Fibroblast of lung (primary cell): ENCODE measurements around the gene GIMAP7. TPM values are rescaled to one million over a fixed set of nuclear protein-coding genes. Genes with fewer than 3 reads are reported as not detected.

Experiments used
- DNase-seq, 2 donors: peaks; one replicate each; pipeline versions ENCODE4 v3.0.0 to v3.0.0-alpha.2; 2010; ENCODE audit warnings: low read depth in 2 of 2
- H2AFZ ChIP-seq: 2 replicates; pipeline ENCODE4 v1.5.1; 2012; ENCODE audit warnings: low read length, control low read depth, inconsistent platforms
- H3K27ac ChIP-seq: 2 replicates; pipeline ENCODE4 v1.5.1; 2011; ENCODE audit warnings: low read length, control low read depth; ENCODE audit not compliant: insufficient read depth
- H3K27me3 ChIP-seq: 2 replicates; pipeline ENCODE4 v1.5.1; 2011; ENCODE audit warnings: mild to moderate bottlenecking, low read length; ENCODE audit not compliant: control insufficient read depth, insufficient read depth
- H3K36me3 ChIP-seq: 2 replicates; pipeline ENCODE4 v1.5.1; 2011; ENCODE audit warnings: low read length; ENCODE audit not compliant: control insufficient read depth, insufficient read depth
- H3K4me1 ChIP-seq: 2 replicates; pipeline ENCODE4 v1.5.1; 2011; ENCODE audit warnings: low read length; ENCODE audit not compliant: control insufficient read depth, insufficient read depth; ENCODE audit errors: extremely low read depth
- H3K4me2 ChIP-seq: 2 replicates; pipeline ENCODE4 v1.5.1; 2011; ENCODE audit warnings: low read length, control low read depth; ENCODE audit not compliant: insufficient read depth; ENCODE audit errors: extremely low read depth
- H3K4me3 ChIP-seq, 4 experiments: fragments of 200-600 bp in 1 of 4; sonication (generic) in 1 of 4; replicated peaks in 1 of 4; 2 replicates each; pipeline ENCODE4 v1.5.1; 2011 to 2016; ENCODE audit warnings: low read length in 4 of 4, low read depth in 3 of 4, mild to moderate bottlenecking in 3 of 4, control low read depth in 2 of 4, inconsistent platforms in 1 of 4, mixed read lengths in 1 of 4; ENCODE audit not compliant: insufficient read depth in 1 of 4; ENCODE audit errors: control extremely low read depth in 1 of 4
- H3K79me2 ChIP-seq: 2 replicates; pipeline ENCODE4 v1.5.1; 2012; ENCODE audit warnings: mild to moderate bottlenecking, low read length, inconsistent platforms; ENCODE audit not compliant: control insufficient read depth, insufficient read depth
- H3K9ac ChIP-seq: 2 replicates; pipeline ENCODE4 v1.5.1; 2011; ENCODE audit warnings: mild to moderate bottlenecking, low read length, control low read depth; ENCODE audit not compliant: insufficient read depth
- H3K9me3 ChIP-seq: 2 replicates; pipeline ENCODE4 v1.5.1; 2012; ENCODE audit warnings: low read depth, low read length; ENCODE audit not compliant: control insufficient read depth, insufficient read depth
- H4K20me1 ChIP-seq: 2 replicates; pipeline ENCODE4 v1.5.1; 2011; ENCODE audit warnings: low read length; ENCODE audit not compliant: control insufficient read depth, insufficient read depth; ENCODE audit errors: extremely low read depth
- EZH2 ChIP-seq: IDR thresholded peaks from 2 replicates; pipeline ENCODE4 v1.5.1; 2012; ENCODE audit warnings: low read length, control low read depth, mild to moderate bottlenecking; ENCODE audit errors: missing control alignments
- polyA plus RNA-seq, 2 donors: library from polyadenylated mRNA; depleted of rRNA in 1 of 2; stranded (reverse) in 1 of 2; unstranded in 1 of 2; fragments of >200 nt; gene quantifications; 2 replicates each; pipeline ENCODE4 v1.2.1, GENCODE V29; 2011 to 2012; ENCODE audit warnings: missing spikeins in 1 of 2
- total RNA-seq: library from RNA; depleted of rRNA; stranded (reverse); fragments of >200 nt; gene quantifications from 2 replicates; pipeline ENCODE4 v1.2.1, GENCODE V29; 2014
- TF ChIP-seq, protein P1 (sequence below), 2 donors: IDR thresholded peaks in 1 of 2; conservative IDR thresholded peaks in 1 of 2; 1 replicate in 1 of 2; 2 replicates in 1 of 2; pipeline ENCODE4 v1.5.1; 2011 to 2012; ENCODE audit warnings: low read length in 2 of 2, control low read depth in 1 of 2, inconsistent platforms in 1 of 2, low read depth in 1 of 2, mild to moderate bottlenecking in 1 of 2

GIMAP7 gene
- total and polyA plus RNA-seq, 2 donors (not counting 1 experiment from before 2014, with no cell fraction given): not detected

DNA sequence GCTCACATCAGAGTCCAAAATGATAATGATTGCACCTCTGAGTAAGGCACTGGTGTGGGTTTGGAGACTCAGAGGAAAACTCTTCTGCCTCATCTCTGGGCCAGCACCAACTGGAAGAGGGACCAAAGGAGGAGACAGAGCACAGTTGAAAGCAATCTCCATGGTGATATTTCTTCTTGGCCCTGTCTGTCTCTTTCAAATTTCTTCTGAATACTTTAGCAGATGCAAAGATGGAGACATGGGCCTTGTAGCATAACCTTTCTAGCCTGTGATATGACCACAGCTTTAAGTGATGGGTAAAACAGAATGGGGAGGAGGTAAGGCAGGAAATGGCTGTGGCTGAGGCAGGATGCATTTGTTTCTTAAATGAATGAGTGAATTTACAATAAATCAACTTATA, 12.2 kb upstream of the GIMAP7 start:
- H3K36me3 ChIP-seq: no peaks in the 10 kb centered on the region
- TF ChIP-seq, protein P1, sequence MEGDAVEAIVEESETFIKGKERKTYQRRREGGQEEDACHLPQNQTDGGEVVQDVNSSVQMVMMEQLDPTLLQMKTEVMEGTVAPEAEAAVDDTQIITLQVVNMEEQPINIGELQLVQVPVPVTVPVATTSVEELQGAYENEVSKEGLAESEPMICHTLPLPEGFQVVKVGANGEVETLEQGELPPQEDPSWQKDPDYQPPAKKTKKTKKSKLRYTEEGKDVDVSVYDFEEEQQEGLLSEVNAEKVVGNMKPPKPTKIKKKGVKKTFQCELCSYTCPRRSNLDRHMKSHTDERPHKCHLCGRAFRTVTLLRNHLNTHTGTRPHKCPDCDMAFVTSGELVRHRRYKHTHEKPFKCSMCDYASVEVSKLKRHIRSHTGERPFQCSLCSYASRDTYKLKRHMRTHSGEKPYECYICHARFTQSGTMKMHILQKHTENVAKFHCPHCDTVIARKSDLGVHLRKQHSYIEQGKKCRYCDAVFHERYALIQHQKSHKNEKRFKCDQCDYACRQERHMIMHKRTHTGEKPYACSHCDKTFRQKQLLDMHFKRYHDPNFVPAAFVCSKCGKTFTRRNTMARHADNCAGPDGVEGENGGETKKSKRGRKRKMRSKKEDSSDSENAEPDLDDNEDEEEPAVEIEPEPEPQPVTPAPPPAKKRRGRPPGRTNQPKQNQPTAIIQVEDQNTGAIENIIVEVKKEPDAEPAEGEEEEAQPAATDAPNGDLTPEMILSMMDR (conservative IDR thresholded peaks at IDR 0.05 in 1 of 2, IDR thresholded peaks at IDR 0.05 in 1 of 2; ENCODE audit: low read depth in 1 of 2, low read length in 2 of 2): no peak
- TF ChIP-seq EZH2: no peak
- no peaks in the 10 kb centered on the region for H4K20me1 ChIP-seq
- no peak overlapping the region for H2AFZ ChIP-seq
- no peak overlapping the region for H3K9ac ChIP-seq
- no peak overlapping the region for H3K4me2 ChIP-seq
- no peaks in the 10 kb centered on the region for H3K27me3 ChIP-seq
- no peaks in the 10 kb centered on the region for H3K9me3 ChIP-seq
- no peak overlapping the region for H3K27ac ChIP-seq
- no peak for DNase-seq
- no peaks in the 10 kb centered on the region for H3K4me1 ChIP-seq
- H3K4me3 ChIP-seq: no peak overlapping the region
- no peaks in the 10 kb centered on the region for H3K79me2 ChIP-seq

DNA sequence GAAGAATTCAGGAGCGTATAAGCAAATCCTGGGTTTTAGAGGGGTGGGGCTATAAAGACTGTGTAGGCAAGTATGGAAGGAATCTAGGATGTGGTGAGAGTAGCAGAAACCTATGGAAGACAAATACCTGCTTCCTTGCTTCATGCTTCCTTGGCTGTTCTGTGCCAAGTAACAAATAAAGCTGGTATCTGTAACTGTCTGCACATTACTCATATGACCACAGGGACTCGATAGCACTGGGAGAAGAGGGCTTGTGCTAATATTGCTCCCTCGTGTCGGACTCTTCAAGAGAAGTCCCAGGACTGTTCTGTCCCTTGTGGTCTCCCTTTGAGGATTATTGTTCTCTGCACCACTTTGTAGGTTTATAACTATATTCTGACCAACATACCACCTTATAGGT, 11.5 kb upstream of the GIMAP7 start:
- Histone ChIP-seq H3K27me3 (no peaks in the 10 kb centered on the region), H3K4me3 (no peak overlapping the region), H3K4me2 (no peak overlapping the region), H3K9me3 (no peaks in the 10 kb centered on the region), H3K79me2 (no peaks in the 10 kb centered on the region), H3K4me1 (no peaks in the 10 kb centered on the region), H3K9ac (no peak overlapping the region), H3K27ac (no peak overlapping the region), H2AFZ (no peak overlapping the region), H4K20me1 (no peaks in the 10 kb centered on the region), H3K36me3 (no peaks in the 10 kb centered on the region)
- no peak for TF ChIP-seq EZH2
- TF ChIP-seq, protein P1 (conservative IDR thresholded peaks at IDR 0.05 in 1 of 2, IDR thresholded peaks at IDR 0.05 in 1 of 2; ENCODE audit: low read depth in 1 of 2, low read length in 2 of 2): no peak
- no peak for DNase-seq

DNA sequence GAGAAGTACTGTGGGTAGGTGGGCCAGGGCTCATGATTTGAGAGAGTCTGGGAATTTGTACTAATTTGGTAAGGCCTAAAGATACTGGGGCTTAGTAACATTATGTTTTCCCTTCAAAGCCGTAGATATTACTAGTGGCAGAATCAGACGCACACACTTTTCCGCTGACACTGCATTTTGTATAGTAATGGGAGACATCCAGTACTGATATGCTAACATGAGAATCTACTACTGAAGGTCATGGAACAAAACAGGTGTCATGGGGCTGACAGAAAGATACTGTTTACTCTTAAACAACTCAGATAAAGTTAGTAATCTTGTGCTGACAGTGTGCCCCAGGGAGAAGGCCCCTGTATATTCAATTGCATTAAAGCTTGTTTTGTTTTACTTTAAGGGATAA, 11.1 kb upstream of the GIMAP7 start:
- no peaks in the 10 kb centered on the region for H4K20me1 ChIP-seq
- DNase-seq: no peak
- H3K36me3 ChIP-seq: no peaks in the 10 kb centered on the region
- H3K79me2 ChIP-seq: no peaks in the 10 kb centered on the region
- no peaks in the 10 kb centered on the region for H3K4me1 ChIP-seq
- no peak overlapping the region for H2AFZ ChIP-seq
- no peaks in the 10 kb centered on the region for H3K27me3 ChIP-seq
- no peak overlapping the region for H3K4me3 ChIP-seq
- H3K9ac ChIP-seq: no peak overlapping the region
- H3K9me3 ChIP-seq: no peaks in the 10 kb centered on the region
- H3K4me2 ChIP-seq: no peak overlapping the region
- TF ChIP-seq EZH2: no peak
- no peak overlapping the region for H3K27ac ChIP-seq
